NT2/D1 (cell line): Measurements from ENCODE around the gene CACFD1.

Source experiments
- SUZ12 ChIP-seq: IDR thresholded peaks from 2 replicates; pipeline ENCODE4 v1.6.1; 2011; ENCODE audit not compliant: insufficient read length, insufficient read depth; ENCODE audit errors: extremely low read depth
- YY1 ChIP-seq: IDR thresholded peaks from 2 replicates; pipeline ENCODE4 v1.6.1; 2011; ENCODE audit not compliant: insufficient read length, insufficient read depth
- ZNF274 ChIP-seq: IDR thresholded peaks from 2 replicates; pipeline ENCODE4 v1.6.1; 2011; ENCODE audit warnings: mild to moderate bottlenecking, low read depth, low read length

DNA sequence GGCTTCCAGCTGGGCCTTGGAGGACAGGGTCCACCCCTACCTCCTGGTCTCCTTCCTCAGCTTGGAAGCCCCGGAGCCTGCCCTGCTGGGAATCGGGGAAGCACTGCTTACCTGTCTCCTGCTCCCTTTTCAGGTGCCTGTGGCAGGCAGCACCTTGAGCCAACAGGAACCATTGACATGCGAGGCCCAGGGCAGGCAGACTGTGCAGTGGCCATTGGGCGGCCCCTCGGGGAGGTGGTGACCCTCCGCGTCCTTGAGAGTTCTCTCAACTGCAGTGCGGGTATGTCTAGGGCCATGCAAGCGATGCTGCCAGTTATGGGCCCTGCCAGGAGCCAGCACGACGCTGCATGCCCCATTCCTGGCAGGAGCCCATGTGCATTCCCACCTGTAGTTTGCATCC, 3.8 kb upstream of the CACFD1 start:
- no peak for TF ChIP-seq ZNF274
- TF ChIP-seq SUZ12 = no peak
- TF ChIP-seq YY1 = no peak
